ENCODE measurements around the gene ACAD10. TPM values are rescaled to one million over a fixed set of nuclear protein-coding genes. Genes with fewer than 3 reads are reported as not detected.

Gene ACAD10
- total and polyA plus RNA-seq, 4 donors, result 10.7 to 34.8 (median 21.2) TPM

GRCh38 chr12:111691262-111691661 lies 5.4 kb downstream of the ACAD10 start:
- no peak overlapping the region for H3K9ac ChIP-seq (ENCODE audit: low read depth in 1 of 2, low read length in 2 of 2)
- WGBS, result 95% methylated on average over 3 of the region's 3 CpGs
- no peak for DNase-seq (ENCODE audit: low spot score)
- H3K9me3 ChIP-seq (ENCODE audit: control insufficient read depth in 4 of 4, low read length in 3 of 4), result no peaks in the 10 kb centered on the region
- H3K4me1 ChIP-seq (ENCODE audit: control insufficient read depth in 4 of 4, insufficient read depth in 4 of 4, low read length in 3 of 4), result peaks cover 2 to 10% (median 8%) of the 10 kb centered on the region in 4 donors
- H3K36me3 ChIP-seq (ENCODE audit: control insufficient read depth in 4 of 4, insufficient read depth in 3 of 4, low read depth in 1 of 4, low read length in 3 of 4), result peaks cover 9 to 38% (median 27%) of the 10 kb centered on the region in 4 donors
- H3K4me3 ChIP-seq (ENCODE audit: low read depth in 1 of 3, low read length in 3 of 3), result no peak overlapping the region
- no peak for TF ChIP-seq HNF4A (conservative IDR thresholded peaks at IDR 0.05)
- TF ChIP-seq EGR1 (IDR thresholded peaks at IDR 0.05; ENCODE audit: low read depth in 2 of 2), result no peak
- no peak for TF ChIP-seq YY1 (IDR thresholded peaks at IDR 0.05)
- TF ChIP-seq ATF3 (IDR thresholded peaks at IDR 0.05), result no peak
- TF ChIP-seq MAX (IDR thresholded peaks at IDR 0.05), result no peak
- TF ChIP-seq RAD21 (IDR thresholded peaks at IDR 0.05), result no peak
- no peak for TF ChIP-seq REST (IDR thresholded peaks at IDR 0.05)
- no peak for TF ChIP-seq FOXA2 (IDR thresholded peaks at IDR 0.05)
- no peak for TF ChIP-seq TAF1 (conservative IDR thresholded peaks at IDR 0.05)
- TF ChIP-seq JUND (IDR thresholded peaks at IDR 0.05), result no peak
- TF ChIP-seq SP1 (IDR thresholded peaks at IDR 0.05), result no peak
- TF ChIP-seq CTCF (IDR thresholded peaks at IDR 0.05; ENCODE audit: low read depth, low read length, missing input control), result no peak
- TF ChIP-seq RXRA (IDR thresholded peaks at IDR 0.05), result no peak
- TF ChIP-seq HNF4G (IDR thresholded peaks at IDR 0.05), result no peak
- no peak for TF ChIP-seq ZBTB33 (IDR thresholded peaks at IDR 0.05)
- H3K27me3 ChIP-seq (ENCODE audit: control insufficient read depth in 4 of 4, insufficient read depth in 4 of 4, low read length in 3 of 4), result no peaks in the 10 kb centered on the region
- H3K27ac ChIP-seq (ENCODE audit: low read depth in 1 of 2, low read length in 2 of 2), result no peak overlapping the region

- WGBS, result 94% methylated on average over 15 of the region's 15 CpGs
- peaks cover 9 to 40% (median 32%) of the 10 kb centered on the region in 4 donors for H3K36me3 ChIP-seq (ENCODE audit: control insufficient read depth in 4 of 4, insufficient read depth in 3 of 4, low read depth in 1 of 4, low read length in 3 of 4)
- H3K9ac ChIP-seq (ENCODE audit: low read depth in 1 of 2, low read length in 2 of 2), result no peak overlapping the region
- H3K27me3 ChIP-seq (ENCODE audit: control insufficient read depth in 4 of 4, insufficient read depth in 4 of 4, low read length in 3 of 4), result no peaks in the 10 kb centered on the region
- no peak for DNase-seq (ENCODE audit: low spot score)
- no peak overlapping the region for H3K27ac ChIP-seq (ENCODE audit: low read depth in 1 of 2, low read length in 2 of 2)
- H3K9me3 ChIP-seq (ENCODE audit: control insufficient read depth in 4 of 4, low read length in 3 of 4), result no peaks in the 10 kb centered on the region
- H3K4me1 ChIP-seq (ENCODE audit: control insufficient read depth in 4 of 4, insufficient read depth in 4 of 4, low read length in 3 of 4), result no peaks in the 10 kb centered on the region
- no peak overlapping the region for H3K4me3 ChIP-seq (ENCODE audit: low read depth in 1 of 3, low read length in 3 of 3)
- TF ChIP-seq ATF3 (IDR thresholded peaks at IDR 0.05) (no peak), EGR1 (IDR thresholded peaks at IDR 0.05; ENCODE audit: low read depth in 2 of 2) (no peak), HNF4A (conservative IDR thresholded peaks at IDR 0.05) (no peak), RXRA (IDR thresholded peaks at IDR 0.05) (no peak), CTCF (IDR thresholded peaks at IDR 0.05; ENCODE audit: low read depth, low read length, missing input control) (no peak), RAD21 (IDR thresholded peaks at IDR 0.05) (no peak)
Measured at GRCh38 chr12:111692575-111693210, 6.8 kb downstream of the ACAD10 start.

All from liver (tissue), 9 donors.